Progenitor cell of endocrine pancreas (in vitro differentiated cells): ENCODE measurements around the gene SLC1A4. TPM values are rescaled to one million over a fixed set of nuclear protein-coding genes. Genes with fewer than 3 reads are reported as not detected.
"Not testable (repeated sequence)": the region's sequence is repeated elsewhere in the genome, so short reads cannot be mapped to it uniquely, and the experiment has no call there.

Experiments used
- DNase-seq: peaks from one replicate; pipeline ENCODE4 v3.0.0; 2021; ENCODE audit warnings: low spot score; ENCODE audit not compliant: unreplicated experiment
- H3K27ac Mint-ChIP-seq: 2 replicates; pipeline ENCODE4 v1.8.0; 2021; ENCODE audit warnings: mild to moderate bottlenecking, moderate library complexity, mixed read lengths
- H3K27me3 Mint-ChIP-seq: 2 replicates; pipeline ENCODE4 v1.8.0; 2021; ENCODE audit warnings: mixed read lengths
- H3K36me3 Mint-ChIP-seq: 2 replicates; pipeline ENCODE4 v1.8.0; 2022; ENCODE audit warnings: mixed read lengths; ENCODE audit not compliant: insufficient read depth
- H3K4me1 Mint-ChIP-seq: 2 replicates; pipeline ENCODE4 v1.8.0; 2021; ENCODE audit warnings: low read depth, mixed read lengths
- H3K4me3 Mint-ChIP-seq: 2 replicates; pipeline ENCODE4 v1.8.0; 2021; ENCODE audit warnings: low read depth, mild to moderate bottlenecking, moderate library complexity, mixed read lengths
- H3K9me3 Mint-ChIP-seq: 2 replicates; pipeline ENCODE4 v1.8.0; 2021; ENCODE audit warnings: low read depth, mixed read lengths
- CTCF ChIP-seq: fragments of 200-600 bp; sonication (generic); IDR thresholded peaks from one replicate; pipeline ENCODE4 v1.5.0; 2021; ENCODE audit warnings: antibody characterized with exemption, mild to moderate bottlenecking; ENCODE audit not compliant: unreplicated experiment
- total RNA-seq: library from RNA; stranded (reverse); gene quantifications from 2 replicates; pipeline ENCODE4 v1.2.1, GENCODE V29; 2021

The SLC1A4 gene
- total RNA-seq, 1 donor from 2014 or later = 12.5 TPM

DNA sequence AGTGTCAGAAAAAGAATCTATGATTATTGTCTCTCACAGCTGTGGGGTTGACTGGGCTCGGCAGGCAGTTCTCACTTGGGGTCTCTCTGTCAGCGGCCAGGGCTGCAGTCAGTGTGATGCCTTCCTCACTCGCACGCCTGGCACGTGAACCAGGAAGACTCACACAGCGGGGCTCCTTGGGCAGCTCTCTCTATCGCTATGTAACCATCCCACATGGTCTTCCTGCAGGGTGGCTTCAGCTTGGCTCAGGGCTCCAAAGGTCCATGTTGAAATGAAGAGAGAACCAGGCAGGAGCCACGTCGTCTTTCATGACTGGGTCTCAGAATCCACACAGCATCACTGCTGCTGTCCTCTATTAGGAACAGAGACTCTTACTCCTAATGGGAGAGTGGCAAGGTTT, 30.6 kb upstream of the SLC1A4 start:
- Mint-ChIP-seq H3K4me3 (no peak overlapping the region), H3K27me3 (no peaks in the 10 kb centered on the region), H3K4me1 (no peaks in the 10 kb centered on the region), H3K27ac (no peak overlapping the region), H3K9me3 (peaks cover 3% of the 10 kb centered on the region), H3K36me3 (peaks cover 3% of the 10 kb centered on the region)
- DNase-seq = no peak
- TF ChIP-seq CTCF = no peak

DNA sequence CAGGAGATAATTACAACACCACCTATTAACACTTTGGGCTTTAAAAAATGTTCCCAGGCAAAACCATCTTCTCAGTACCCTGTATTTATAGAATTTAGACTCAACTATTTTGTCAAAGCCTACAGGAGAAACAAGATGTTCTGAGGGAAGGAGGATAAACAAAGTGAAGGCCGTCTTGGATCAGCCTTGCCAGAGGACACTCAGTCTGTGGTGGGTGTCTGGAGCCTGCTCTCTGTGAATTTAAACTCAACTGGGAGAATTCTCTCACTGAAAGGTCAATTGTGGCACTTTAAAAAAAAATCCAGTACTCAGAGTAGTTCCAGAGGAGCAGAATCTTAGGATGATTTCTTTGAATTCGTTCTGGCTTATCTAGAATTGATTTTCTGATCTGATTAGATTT, 28.4 kb upstream of the SLC1A4 start:
- H3K36me3 Mint-ChIP-seq = no peaks in the 10 kb centered on the region
- H3K27ac Mint-ChIP-seq = no peak overlapping the region
- no peak overlapping the region for H3K4me3 Mint-ChIP-seq

GRCh38 chr2:64963138-64963537, 26.1 kb upstream of the SLC1A4 start:
- H3K4me3 Mint-ChIP-seq, DNase-seq, H3K36me3 Mint-ChIP-seq, H3K9me3 Mint-ChIP-seq, H3K27ac Mint-ChIP-seq, H3K27me3 Mint-ChIP-seq, H3K4me1 Mint-ChIP-seq: not testable (repeated sequence)

More for the DNA sequence above, 28.4 kb upstream of the SLC1A4 start:
- DNase-seq = no peak
- Mint-ChIP-seq H3K9me3 (no peaks in the 10 kb centered on the region), H3K4me1 (no peaks in the 10 kb centered on the region), H3K27me3 (no peaks in the 10 kb centered on the region)
- TF ChIP-seq CTCF = no peak

- H3K9me3 Mint-ChIP-seq = no peaks in the 10 kb centered on the region
- no peaks in the 10 kb centered on the region for H3K4me1 Mint-ChIP-seq
- no peak overlapping the region for H3K4me3 Mint-ChIP-seq
- no peak for TF ChIP-seq CTCF
- no peaks in the 10 kb centered on the region for H3K27me3 Mint-ChIP-seq
- no peaks in the 10 kb centered on the region for H3K36me3 Mint-ChIP-seq
- no peak overlapping the region for H3K27ac Mint-ChIP-seq
- DNase-seq = no peak
Measured at GRCh38 chr2:64963719-64964118, 25.5 kb upstream of the SLC1A4 start.

DNA sequence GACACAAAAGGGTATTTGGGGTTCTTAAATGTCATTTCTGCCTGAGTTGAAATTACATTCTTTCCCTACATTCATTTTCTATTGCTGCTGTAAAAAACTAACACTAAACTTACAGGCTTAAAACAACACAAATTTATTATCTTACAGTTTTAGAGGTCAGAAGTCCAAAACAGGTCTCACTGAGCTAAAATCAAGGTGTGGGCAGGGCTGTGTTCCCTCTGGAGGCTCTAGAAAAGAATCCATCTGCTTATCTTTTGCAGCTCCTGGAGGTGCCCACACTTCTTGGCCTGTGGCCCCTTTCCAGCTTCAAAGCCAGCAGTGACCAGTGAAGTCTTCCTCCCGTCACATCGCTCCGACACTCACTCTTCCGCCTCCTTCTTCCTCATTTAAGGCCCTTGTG, 23.2 kb upstream of the SLC1A4 start:
- no peaks in the 10 kb centered on the region for H3K4me1 Mint-ChIP-seq
- no peak for TF ChIP-seq CTCF
- no peaks in the 10 kb centered on the region for H3K27me3 Mint-ChIP-seq
- no peak for DNase-seq
- H3K4me3 Mint-ChIP-seq = no peak overlapping the region
- peaks cover 3% of the 10 kb centered on the region for H3K9me3 Mint-ChIP-seq
- peaks cover 7% of the 10 kb centered on the region for H3K36me3 Mint-ChIP-seq
- no peak overlapping the region for H3K27ac Mint-ChIP-seq

DNA sequence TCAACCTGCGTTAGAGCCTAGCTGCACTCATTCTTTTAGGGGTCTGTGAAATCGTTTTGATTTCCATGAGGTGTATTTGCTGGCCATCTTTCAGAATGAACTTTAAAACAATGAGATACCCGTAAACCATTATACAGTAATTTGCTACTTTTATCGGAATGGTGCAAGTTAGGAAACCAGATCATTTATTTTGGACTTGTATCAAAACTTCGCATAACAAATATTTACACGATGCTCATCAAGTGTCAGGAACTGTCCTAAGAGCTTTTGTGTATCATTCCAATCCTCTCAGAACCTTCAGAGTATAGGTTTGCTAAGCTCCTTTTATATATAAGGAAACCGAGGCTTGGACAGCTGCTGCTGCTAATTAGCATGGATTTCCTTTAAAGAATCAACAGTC, 22.4 kb upstream of the SLC1A4 start:
- no peaks in the 10 kb centered on the region for H3K4me1 Mint-ChIP-seq
- no peak overlapping the region for H3K4me3 Mint-ChIP-seq
- peaks cover 3% of the 10 kb centered on the region for H3K9me3 Mint-ChIP-seq
- no peak overlapping the region for H3K27ac Mint-ChIP-seq
- no peak for TF ChIP-seq CTCF
- peaks cover 7% of the 10 kb centered on the region for H3K36me3 Mint-ChIP-seq
- DNase-seq = no peak
- no peaks in the 10 kb centered on the region for H3K27me3 Mint-ChIP-seq
